Prostate gland (tissue), 2 donors: ENCODE data around the gene SLC17A3.

ENCODE experiments used
- POLR2A ChIP-seq: fragments of 450-650 bp; IDR thresholded peaks from one replicate; pipeline ENCODE4 v1.6.1; 2016; ENCODE audit warnings: antibody characterized with exemption, mild to moderate bottlenecking
- POLR2AphosphoS5 ChIP-seq: sonication (generic); formaldehyde crosslinking; IDR thresholded peaks from one replicate; pipeline ENCODE4 v1.6.1; 2017; ENCODE audit warnings: antibody characterized with exemption
- TF ChIP-seq, protein P1 (sequence below), 4 experiments: fragments of 200-600 bp in 2 of 4; fragments of 450-650 bp in 2 of 4; sonication (generic) in 2 of 4; IDR thresholded peaks; 1 replicate in 3 of 4; 2 replicates in 1 of 4; pipeline ENCODE4 v1.5.1; 2016 to 2019; ENCODE audit warnings: antibody characterized with exemption in 4 of 4, mild to moderate bottlenecking in 2 of 4, moderate library complexity in 2 of 4

- TF ChIP-seq POLR2A (no peak), POLR2AphosphoS5 (no peak)
- TF ChIP-seq, protein P1, sequence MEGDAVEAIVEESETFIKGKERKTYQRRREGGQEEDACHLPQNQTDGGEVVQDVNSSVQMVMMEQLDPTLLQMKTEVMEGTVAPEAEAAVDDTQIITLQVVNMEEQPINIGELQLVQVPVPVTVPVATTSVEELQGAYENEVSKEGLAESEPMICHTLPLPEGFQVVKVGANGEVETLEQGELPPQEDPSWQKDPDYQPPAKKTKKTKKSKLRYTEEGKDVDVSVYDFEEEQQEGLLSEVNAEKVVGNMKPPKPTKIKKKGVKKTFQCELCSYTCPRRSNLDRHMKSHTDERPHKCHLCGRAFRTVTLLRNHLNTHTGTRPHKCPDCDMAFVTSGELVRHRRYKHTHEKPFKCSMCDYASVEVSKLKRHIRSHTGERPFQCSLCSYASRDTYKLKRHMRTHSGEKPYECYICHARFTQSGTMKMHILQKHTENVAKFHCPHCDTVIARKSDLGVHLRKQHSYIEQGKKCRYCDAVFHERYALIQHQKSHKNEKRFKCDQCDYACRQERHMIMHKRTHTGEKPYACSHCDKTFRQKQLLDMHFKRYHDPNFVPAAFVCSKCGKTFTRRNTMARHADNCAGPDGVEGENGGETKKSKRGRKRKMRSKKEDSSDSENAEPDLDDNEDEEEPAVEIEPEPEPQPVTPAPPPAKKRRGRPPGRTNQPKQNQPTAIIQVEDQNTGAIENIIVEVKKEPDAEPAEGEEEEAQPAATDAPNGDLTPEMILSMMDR (IDR thresholded peaks at IDR 0.05): no peak
Measured at GRCh38 chr6:25874822-25875562, 949 bp upstream of the SLC17A3 start.
